HG03039 (cell line): ENCODE results near the gene EIF3CL.
"Not testable (repeated sequence)": the region's sequence is repeated elsewhere in the genome, so short reads cannot be mapped to it uniquely, and the experiment has no call there.

Source experiments
- ATAC-seq: cut with Tn5 transposase; IDR thresholded peaks from one replicate; pipeline ENCODE4 v1.9.1; 2021; ENCODE audit warnings: mild to moderate bottlenecking, moderate library complexity; ENCODE audit not compliant: unreplicated experiment

The EIF3CL gene, protein sequence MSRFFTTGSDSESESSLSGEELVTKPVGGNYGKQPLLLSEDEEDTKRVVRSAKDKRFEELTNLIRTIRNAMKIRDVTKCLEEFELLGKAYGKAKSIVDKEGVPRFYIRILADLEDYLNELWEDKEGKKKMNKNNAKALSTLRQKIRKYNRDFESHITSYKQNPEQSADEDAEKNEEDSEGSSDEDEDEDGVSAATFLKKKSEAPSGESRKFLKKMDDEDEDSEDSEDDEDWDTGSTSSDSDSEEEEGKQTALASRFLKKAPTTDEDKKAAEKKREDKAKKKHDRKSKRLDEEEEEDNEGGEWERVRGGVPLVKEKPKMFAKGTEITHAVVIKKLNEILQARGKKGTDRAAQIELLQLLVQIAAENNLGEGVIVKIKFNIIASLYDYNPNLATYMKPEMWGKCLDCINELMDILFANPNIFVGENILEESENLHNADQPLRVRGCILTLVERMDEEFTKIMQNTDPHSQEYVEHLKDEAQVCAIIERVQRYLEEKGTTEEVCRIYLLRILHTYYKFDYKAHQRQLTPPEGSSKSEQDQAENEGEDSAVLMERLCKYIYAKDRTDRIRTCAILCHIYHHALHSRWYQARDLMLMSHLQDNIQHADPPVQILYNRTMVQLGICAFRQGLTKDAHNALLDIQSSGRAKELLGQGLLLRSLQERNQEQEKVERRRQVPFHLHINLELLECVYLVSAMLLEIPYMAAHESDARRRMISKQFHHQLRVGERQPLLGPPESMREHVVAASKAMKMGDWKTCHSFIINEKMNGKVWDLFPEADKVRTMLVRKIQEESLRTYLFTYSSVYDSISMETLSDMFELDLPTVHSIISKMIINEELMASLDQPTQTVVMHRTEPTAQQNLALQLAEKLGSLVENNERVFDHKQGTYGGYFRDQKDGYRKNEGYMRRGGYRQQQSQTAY

GRCh38 chr16:28403220-28404072 lies at the start of gene EIF3CL:
EIF3CL (minus strand) TSS chr16:28403841; CDS start chr16:28403618, 223 bp downstream.
- ATAC-seq: peak; percentile 98

- ATAC-seq: not testable (repeated sequence)
Measured at GRCh38 chr16:28447081-28447480, 43.4 kb upstream of the EIF3CL start.

- ATAC-seq: not testable (repeated sequence)
Measured at GRCh38 chr16:28446388-28446787, 42.7 kb upstream of the EIF3CL start.

- not testable (repeated sequence) for ATAC-seq
Measured at GRCh38 chr16:28443943-28444342, 40.3 kb upstream of the EIF3CL start.

DNA sequence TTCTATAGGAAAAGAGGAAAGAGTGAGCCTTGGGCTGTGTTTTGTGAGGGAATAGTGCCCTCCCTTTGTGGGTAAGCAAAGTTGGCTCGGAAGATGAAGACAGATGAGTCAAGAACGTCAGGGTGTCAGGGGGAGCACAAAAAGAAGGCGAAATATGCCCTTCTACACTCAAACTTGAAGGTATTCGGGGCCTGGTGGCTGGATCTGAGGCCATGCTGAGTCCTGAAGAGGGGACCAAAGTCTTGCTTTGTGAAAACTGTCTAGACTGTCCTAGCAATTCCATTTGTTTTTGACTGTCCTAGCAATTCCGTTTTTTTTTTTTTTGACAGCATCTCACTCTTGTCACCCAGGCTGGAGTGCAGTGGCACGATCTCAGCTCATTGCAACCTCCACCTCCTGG lies 35.3 kb upstream of the EIF3CL start:
- ATAC-seq: not testable (repeated sequence)

GRCh38 chr16:28435340-28435739 lies 31.7 kb upstream of the EIF3CL start:
- not testable (repeated sequence) for ATAC-seq

DNA sequence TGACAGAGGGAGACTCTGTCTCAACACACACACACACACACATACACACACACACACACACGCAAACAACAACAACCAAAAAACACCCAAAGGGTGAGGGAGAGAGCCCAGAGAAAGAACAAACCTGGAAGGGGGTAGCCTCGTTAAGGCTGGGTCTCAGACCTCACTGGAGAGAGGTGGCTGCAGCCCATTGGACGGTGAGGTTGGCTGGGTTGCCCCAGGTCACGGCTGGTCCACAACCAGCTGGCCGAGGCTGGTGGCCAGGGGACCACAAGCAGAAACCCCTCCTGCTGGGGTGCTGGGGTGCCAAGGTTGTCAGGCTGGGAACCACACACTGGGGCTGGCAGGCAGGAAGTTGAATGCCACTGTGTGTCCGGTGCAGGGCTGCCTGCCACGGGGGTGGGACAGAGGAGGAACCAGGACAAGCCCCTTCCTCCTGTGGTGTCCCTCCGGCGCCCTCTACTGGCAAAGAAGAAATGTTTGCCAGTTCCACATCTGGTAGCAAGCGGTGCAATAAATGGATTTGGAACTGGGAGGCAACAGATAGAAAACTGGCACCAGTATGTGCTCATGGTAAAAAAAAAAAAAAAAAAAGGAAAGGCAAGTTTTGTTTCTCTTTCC lies 22.5 kb upstream of the EIF3CL start:
- not testable (repeated sequence) for ATAC-seq

GRCh38 chr16:28421071-28421750 lies 17.6 kb upstream of the EIF3CL start:
- not testable (repeated sequence) for ATAC-seq

DNA sequence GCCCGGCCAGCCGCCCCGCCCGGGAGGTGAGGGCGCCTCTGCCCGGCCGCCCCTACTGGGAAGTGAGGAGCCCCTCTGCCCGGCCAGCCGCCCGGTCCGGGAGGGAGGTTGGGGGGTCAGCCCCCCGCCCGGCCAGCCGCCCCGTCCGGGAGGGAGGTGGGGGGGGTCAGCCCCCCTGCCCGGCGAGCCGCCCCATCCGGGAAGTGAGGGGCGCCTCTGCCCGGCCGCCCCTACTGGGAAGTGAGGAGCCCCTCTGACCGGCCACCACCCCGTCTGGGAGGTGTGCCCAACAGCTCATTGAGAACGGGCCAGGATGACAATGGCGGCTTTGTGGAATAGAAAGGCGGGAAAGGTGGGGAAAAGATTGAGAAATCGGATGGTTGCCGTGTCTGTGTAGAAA lies 13.4 kb upstream of the EIF3CL start:
- ATAC-seq: not testable (repeated sequence)

- not testable (repeated sequence) for ATAC-seq
Measured at GRCh38 chr16:28414530-28414929, 10.9 kb upstream of the EIF3CL start.

GRCh38 chr16:28413585-28413984 lies 9.9 kb upstream of the EIF3CL start:
- not testable (repeated sequence) for ATAC-seq

GRCh38 chr16:28392054-28392453 lies 11.6 kb downstream of the EIF3CL start:
- ATAC-seq: not testable (repeated sequence)

GRCh38 chr16:28382177-28382867 lies 21.3 kb downstream of the EIF3CL start:
- ATAC-seq: not testable (repeated sequence)

DNA sequence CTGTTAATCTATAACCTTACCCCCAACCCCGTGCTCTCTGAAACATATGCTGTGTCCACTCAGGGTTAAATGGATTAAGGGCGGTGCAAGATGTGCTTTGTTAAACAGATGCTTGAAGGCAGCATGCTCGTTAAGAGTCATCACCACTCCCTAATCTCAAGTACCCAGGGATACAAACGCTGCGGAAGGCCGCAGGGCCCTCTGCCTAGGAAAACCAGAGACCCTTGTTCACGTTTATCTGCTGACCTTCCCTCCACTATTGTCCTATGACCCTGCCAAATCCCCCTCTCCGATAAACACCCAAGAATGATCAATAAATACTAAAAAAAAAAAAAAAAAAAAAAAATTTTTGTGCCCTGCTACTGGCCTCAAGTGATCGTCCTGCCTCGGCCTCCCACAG lies 25.8 kb downstream of the EIF3CL start:
- ATAC-seq: not testable (repeated sequence)

- not testable (repeated sequence) for ATAC-seq
Measured at GRCh38 chr16:28377108-28377625, 26.5 kb downstream of the EIF3CL start.

DNA sequence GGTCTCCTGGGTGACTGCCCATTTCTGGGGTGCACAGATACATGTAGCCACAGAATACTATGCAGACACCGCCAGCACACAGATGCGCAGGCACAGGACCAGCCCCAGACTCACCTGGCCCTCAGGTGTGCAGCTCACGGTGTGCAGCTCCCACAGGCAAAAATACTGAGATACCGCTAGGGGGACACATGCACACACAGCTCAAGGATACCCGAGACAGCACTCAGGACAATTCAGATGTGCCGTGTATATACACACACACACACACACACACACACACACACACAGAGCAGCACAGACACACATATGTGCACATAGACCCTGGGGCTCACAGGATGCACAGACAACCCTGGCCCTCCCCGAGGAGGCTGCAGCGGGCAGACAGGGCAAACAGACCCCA lies 28.5 kb downstream of the EIF3CL start:
- not testable (repeated sequence) for ATAC-seq

DNA sequence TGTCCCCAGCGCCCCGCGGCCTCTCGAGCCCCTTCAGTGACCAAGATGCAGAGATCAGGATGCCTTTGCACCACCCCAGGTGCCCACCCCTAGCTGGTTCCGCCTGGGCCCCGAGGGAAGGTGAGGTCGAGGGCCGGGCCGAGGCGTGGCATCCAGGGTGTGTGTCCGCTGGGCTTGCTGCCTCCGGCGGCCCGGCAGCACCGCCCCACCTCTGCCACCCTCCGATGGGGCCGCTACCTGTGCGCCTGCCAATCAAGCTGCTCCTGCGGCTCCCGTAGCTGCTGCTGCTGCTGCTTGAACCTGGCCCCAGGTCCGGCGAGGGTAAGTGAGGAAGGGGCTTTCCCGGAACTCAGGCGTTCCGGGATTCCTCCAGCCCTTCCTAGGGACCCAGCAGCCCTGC lies 29.4 kb downstream of the EIF3CL start:
- not testable (repeated sequence) for ATAC-seq

- ATAC-seq: not testable (repeated sequence)
Measured at GRCh38 chr16:28367926-28368325, 35.7 kb downstream of the EIF3CL start.
